Activated naive CD4-positive, alpha-beta T cell treated with anti-CD3 and anti-CD28 coated beads, Interleukin-2, amount 50 U/mL, for 16 hours (primary cell): Measurements from ENCODE around the gene MACROH2A1.
"Not testable (repeated sequence)": the region's sequence is repeated elsewhere in the genome, so short reads cannot be mapped to it uniquely, and the experiment has no call there.

Experiments used
- DNase-seq: peaks from one replicate; pipeline ENCODE4 v3.0.0-alpha.2; 2020

MACROH2A1 gene

DNA sequence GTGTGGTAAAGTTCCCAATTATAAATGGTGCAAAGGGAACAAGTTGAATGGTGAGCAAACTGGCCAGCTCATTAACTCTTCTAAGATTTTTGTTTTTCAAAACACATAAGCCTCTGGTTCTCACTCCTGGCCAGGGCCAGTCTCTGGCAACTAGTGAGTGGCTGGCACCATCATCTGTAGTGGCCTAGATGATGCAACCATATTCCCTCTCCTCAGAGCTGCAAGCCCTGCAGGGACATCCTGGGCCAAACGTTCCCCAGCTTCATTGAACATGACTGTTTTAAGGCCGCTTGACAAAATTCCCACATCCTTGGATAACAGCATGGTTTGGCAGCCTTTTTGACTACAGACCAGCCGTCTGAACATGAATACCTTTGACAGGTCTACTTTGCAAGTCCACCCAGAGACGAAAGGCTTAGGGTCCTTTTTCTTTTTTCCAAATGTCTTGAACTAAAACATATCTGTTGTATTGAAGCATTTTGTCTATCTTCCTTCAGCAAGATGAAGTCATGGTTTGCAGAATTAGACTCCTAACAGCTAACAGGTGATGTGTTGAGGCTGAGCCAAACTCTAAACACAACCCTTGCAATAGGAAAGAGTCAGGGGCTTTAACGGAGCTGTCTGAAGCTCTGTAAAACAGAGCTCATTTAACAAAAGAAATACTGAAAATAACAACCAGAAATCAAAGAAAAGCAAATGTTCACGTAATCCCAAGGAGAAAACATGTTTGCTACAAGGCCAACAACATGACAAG lies 23.8 kb downstream of the MACROH2A1 start:
- DNase-seq: no peak

DNA sequence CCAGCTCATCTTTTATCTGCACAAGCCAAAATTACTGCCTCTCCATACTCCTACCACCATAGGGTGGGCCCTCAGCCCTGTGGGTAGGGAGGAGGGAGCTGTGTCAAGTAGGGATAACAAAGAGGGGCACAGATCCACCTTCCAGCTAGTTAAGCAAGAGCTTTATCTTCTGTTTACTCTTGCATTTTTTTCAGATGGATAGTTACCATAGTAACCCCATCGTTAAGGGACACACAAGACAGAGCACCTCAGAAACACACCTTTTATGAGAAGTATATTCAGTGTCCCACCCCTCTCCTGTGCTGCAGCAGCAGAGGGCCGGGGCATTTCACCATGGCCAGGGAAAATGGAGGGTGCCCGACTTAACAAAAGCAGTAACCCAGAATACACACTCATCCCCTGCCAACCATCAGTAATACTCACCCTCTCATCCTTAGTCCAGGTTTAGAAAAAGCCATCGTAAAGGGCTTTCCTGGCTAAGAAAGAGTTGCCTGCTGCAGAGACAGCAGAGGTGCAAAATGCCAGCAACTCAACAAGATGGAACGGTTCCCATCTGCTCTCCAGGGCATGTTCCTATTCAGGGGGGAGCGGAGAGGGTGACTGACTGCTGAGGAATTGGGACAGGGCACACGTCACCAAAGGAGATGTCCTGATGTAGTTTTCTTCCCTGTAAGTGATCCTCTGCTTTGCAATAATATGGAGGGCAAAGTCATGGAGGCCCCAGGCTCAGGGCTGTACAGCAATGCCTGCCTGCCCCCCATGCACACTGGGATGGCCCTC lies 25.1 kb downstream of the MACROH2A1 start:
- no peak for DNase-seq

GRCh38 chr5:135372654-135373381 lies 26.2 kb downstream of the MACROH2A1 start:
- DNase-seq: no peak

- no peak for DNase-seq
Measured at GRCh38 chr5:135371622-135372232, 27.3 kb downstream of the MACROH2A1 start.

DNA sequence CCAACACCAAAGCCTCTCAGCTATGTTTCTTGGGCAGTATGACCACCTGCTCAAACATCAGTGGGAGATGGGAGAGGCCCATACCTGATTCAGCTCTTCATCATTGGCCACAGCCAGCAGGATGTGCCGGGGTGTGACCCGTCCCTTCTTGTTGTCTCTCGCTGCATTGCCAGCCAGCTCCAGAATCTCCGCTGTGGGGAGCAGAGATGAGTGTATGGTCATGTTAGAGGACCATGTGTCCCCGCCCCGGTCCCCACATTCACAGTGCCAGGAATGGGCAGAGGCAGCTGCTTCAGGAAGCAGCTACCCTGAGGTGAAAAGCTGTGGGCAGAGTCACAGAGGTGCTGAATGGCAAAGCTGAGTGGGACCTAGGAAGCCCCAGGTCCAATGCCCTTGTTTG lies 29.1 kb downstream of the MACROH2A1 start:
- DNase-seq: no peak

GRCh38 chr5:135367554-135367953 lies 31.5 kb downstream of the MACROH2A1 start:
- DNase-seq: no peak

- DNase-seq: no peak
Measured at GRCh38 chr5:135367076-135367475, 32.0 kb downstream of the MACROH2A1 start.

GRCh38 chr5:135365281-135365680 lies 33.8 kb downstream of the MACROH2A1 start:
- DNase-seq: no peak

DNA sequence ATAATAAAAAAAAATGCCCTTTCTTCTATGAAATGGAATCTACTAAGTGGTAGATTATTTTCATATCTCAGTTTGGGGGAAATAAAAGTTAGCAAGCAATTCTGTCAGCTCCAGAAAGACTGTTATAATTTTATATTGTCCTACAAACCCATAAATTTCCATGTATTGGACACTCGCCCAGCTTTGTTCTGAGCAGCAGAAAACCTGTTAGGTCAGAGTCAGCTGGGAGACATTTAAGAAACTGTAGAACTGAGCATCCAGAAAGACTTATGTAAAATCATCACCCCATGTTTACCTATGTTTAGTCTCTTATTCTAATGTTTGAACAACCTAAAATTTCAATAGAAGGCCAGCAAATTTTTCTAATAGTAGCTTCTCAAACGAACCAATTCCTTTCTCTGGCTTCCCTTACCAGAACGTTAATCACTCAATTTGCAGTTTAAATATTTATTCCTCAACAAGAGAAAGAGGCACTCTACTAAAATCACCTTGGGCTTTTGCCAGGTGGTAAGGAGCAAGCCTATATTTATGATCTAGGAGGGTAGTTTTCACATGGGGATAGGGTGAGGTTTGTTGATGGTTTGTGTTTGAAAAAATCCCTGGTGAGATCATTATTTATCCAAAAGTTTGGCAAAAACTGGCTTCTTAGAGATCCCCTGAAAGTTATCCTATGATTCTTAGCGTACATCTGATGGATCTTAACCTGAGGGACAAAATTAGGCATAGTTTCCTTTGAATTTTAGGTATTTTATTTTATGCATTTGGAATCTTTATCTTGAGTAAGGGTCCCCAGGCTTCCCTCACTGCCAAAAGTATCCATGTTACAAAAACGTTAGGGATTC lies 34.4 kb downstream of the MACROH2A1 start:
- DNase-seq: no peak

GRCh38 chr5:135363342-135363741 lies 35.7 kb downstream of the MACROH2A1 start:
- DNase-seq: not testable (repeated sequence)

GRCh38 chr5:135362102-135362501 lies 36.9 kb downstream of the MACROH2A1 start:
- DNase-seq: no peak

DNA sequence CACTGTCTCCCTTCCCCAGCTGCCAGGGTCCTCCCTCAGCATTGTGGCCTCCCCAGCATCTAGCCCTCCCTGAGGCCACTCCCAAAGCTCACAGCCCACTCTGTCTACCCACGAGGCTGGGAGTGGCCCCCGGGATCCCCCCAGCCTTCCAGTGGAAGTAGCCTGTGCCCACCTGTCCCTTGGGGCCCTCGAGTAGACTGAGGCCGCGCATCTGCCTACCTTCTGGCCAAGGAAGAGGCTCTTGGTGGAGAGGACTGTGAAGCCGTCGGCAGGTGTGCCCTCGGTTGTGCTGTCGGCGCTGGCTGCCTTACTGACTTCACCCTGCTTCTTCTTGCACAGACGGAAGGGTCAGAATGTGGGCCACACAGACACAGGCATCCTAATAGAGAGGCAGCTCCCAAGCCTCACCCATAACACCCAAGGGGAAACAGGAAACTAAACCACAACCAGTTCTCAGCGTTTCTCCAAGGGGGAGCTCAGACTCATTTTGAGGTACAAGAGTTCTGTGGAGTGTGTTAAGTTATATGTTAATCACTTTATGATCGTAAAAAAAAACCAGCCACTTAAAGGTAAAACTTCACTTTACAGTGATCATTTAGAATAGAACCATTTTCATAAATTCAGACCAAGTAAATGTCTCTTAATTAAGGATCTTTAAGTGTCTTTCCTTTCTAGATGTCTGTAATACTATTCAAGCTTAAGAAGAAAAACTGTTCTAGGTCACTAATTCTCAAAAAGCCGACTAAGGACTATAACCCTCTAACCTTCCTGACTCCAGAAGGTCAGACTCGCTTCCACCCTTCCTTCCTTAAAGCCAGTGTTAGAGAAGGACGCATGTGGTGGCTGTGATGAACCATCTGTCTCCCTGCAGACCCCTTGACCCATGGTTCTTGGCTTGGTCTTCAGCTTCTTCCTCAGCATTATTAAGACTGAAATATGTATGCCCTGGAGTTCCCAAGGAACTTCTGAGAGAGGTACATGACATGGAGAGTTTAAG lies 38.5 kb downstream of the MACROH2A1 start:
- DNase-seq: no peak

DNA sequence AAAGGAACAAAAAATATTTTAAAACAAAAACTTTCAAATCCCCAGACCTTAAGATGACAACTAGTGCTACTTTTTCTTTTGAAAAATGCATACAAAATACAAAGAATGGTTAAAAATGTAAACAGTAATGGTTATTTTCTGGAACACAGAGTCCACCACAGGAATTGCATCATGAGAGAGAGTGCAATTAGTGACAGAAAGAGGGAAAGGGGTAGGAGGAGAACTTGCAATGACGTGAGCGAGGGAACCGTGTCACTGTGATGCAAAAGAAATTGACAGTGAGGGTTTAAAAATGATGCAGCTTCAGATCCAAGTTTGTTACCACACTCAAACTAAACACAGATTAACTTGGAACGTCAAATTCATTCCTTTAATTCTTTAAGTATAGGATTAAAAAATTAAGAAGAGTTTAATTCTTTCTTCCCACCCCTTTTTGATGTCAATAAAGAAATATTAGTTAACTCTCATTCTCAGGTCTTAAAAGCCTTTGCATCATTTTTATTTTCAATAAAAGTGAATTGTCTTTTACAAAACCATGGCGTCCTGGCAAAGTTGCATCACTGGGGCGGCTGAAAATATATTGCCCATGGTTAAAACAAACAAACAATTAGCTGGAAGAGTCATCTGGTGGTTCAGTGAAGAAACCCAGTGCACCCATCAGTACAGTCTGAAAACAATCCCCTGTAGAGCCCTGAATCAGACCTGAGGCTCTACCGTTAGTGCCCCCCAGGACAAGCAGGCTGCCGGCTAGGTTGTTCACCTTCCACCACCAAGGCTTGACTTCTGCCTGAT lies 39.5 kb downstream of the MACROH2A1 start:
- DNase-seq: no peak

GRCh38 chr5:135357685-135358084 lies 41.3 kb downstream of the MACROH2A1 start:
- no peak for DNase-seq

- DNase-seq: no peak
Measured at GRCh38 chr5:135356522-135357318, 42.3 kb downstream of the MACROH2A1 start.

GRCh38 chr5:135355169-135355568 lies 43.9 kb downstream of the MACROH2A1 start:
- no peak for DNase-seq

- no peak for DNase-seq
Measured at GRCh38 chr5:135353952-135354721, 44.9 kb downstream of the MACROH2A1 start.

DNA sequence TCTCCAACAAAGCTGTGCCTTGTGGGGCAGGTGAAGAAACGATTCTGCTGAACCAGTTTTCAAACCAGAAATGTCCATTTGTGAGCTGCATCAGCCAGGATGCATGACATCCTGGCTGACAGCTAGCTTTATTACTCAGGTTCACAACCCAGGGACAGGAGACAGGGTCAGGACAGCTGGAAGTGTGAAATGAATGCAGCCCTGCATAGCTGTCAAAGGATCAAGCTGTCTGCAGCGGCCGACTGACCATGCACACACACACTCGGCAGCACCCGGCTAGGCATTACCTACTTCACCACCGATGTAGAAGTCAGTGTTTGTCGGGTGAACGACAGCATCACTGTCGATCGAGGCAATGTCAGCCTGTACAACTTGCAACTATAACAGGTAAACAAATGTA lies 48.5 kb downstream of the MACROH2A1 start:
- DNase-seq: no peak
